GM21717 (cell line): ENCODE measurements around the gene HIRA.

Source experiments
- ATAC-seq: cut with Tn5 transposase; IDR thresholded peaks from one replicate; pipeline ENCODE4 v1.9.1; 2021; ENCODE audit warnings: mild to moderate bottlenecking, moderate library complexity; ENCODE audit not compliant: unreplicated experiment

Gene HIRA

DNA sequence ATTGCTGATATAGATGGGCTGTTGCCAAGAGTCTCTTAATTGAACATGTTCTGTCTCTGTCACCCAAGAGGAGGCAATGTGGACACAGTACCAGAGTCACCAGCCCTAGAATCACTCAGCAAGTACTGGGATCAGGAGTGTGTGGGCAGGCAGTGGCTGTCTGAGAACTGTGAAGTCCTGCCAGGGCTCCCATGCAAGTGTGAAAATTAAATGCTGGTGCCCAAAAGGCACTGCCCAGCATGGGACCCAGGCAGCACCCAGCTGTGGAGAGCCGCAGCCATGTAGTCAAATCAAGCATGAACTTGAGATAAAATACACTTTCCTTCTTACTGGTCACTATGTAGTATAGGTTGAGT lies 19.9 kb downstream of the HIRA start:
- no peak for ATAC-seq

DNA sequence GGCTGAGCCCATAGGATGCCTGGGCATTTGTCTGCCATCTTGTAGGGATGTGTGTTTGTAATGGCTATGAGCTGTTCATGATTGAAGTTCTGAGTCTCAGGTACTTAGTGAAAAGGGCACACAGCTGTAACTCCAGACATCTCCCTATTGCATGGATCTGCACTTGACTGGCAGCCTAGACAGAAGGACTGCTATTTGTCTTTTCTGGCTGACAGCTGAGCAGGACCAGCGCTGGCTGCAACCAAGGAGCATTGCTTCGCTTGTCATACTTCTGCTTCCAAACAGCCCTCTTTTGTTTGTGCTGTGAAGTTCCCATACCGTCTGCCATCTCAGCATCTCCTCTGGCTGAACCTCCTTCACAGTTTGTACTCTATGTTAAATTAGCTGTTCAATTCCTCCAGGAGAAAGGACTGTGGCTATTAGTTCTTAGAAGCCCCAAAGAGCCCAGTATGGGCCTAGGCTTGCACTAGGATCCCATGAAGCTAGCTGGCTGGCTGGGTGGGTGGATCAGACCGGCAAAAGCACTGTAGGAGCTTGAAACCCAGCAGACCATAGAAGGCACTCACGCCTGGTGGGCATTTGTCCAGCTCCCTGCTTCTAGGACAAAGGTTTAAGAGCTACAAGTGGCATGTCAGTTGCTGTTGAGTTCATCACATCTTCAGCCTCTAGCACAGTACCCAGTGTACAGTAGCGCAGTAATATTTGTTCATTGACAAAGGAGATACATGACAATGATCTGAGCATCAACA lies 20.4 kb downstream of the HIRA start:
- no peak for ATAC-seq

DNA sequence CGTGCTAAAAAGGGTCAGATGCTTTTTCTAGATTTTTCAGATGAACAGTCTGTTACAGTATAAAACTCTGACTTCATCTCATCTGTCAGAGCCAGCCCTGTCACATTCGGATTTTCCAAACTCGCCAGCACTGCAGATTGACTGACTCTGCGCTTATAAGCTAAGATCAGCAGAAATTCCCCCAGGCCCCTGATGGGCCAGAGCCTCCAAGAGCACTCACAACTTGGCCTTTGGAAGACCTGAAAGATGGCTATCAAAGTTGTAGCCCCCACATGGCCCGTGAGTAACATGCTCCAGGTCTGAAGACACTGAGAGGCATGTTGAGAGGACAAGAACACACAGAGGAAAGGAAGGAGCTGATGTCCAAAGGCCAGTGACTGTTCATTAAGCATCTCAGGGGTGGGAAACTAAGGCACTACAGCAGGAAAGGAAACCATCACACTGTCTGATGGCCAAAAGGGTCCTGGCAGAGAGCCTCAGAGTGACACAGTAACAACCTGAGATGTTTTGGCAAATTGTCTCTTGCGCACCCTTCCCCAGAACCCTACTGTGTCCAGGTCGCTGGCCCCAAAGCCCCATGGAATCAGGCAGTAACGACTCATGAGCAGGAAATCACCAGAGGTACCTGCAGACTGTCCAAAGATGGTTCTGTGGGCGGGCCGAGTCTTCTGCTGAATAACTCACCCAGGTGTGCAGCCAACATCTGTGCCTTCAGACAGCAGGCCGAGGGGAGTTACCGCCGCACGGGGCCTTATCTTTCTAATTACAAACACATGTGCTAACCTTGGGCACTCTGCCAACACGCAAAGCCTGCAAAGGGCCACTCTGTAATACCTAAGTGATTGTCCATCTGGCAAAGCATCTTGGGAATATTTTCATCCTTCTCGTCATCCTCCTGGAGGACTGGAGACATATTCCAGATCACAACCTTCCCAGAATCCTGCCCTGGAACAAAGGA lies 23.6 kb downstream of the HIRA start:
- ATAC-seq, result no peak

DNA sequence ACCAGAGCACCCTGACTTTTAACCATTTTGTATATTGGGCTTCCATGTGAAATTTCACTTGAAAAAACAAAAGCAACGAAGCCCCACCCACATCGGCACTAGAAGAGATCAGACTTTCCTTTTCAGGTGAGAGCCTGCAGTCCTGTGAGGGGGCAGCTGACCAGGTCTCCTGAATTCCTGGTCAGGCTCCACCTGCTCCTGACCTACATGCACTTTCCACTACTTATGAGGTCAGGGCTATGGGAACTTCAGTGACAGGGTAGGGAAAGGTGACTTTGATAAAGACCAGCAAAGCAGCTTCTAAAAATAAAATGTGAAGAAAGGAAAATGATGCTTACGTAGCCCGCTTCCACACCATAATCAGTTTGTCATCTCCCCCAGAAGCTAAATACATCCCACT lies 24.7 kb downstream of the HIRA start:
- ATAC-seq, result no peak

DNA sequence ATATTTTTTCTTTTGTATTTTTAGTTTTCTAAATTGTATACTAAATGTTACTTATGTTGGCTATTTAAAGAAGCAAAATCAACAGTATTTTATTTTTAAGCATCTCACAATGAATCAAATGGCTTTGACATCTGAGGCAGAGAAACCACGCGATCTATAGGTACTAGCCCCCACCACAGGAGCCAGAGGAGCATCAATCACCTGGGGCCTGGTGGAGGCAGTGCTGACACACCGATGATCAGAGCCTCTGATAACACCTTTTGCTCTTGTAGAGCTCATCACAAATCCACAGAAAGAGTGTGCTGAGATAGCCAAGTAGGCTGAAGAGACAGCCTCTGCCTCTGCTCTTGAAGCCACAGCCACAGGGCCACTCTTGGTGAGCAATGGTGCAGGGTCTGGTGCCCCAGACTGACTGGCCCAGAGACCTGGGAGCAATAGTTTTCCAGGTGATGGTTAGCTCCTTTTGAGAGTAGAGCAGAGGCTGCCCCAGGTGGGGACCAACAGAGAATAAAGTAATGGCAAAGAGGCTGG lies 25.2 kb downstream of the HIRA start:
- no peak for ATAC-seq

DNA sequence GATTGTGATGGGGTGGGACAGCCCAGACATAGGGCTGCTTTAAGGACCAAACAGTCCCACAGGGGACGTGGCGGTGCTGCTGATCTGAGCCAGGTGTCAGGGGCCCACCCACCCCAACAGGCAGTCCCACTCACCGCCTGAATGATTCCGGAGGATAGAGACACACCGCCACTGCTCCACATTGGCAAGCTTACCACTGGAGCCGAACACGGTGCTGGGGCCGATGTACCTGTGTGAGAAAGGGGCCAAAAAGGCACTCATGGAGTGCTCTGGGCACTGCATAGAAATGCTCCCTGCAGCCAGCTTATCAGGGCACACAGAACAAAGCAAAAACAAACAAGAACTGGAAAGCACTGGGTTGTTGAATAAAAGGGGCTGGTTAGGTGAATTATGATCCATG lies 25.9 kb downstream of the HIRA start:
- no peak for ATAC-seq

DNA sequence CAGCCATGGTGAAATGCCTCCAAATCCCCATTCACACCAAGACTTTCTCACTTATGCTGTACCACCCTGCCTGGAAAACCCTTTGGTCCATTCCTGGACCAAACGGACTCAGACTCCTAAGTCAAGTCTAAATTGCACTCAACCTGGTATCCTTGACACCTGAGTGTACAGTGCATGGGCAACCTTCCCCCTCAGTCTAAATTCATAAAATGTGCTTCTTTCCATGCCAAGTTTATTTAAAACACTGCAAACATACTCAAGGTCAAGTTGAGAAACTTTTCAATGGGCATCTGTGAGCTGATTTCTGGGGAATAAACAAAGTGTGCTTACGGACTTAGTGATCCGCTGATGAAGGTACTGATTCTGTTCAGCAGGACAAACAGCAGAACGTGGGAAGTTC lies 26.4 kb downstream of the HIRA start:
- ATAC-seq, result no peak

DNA sequence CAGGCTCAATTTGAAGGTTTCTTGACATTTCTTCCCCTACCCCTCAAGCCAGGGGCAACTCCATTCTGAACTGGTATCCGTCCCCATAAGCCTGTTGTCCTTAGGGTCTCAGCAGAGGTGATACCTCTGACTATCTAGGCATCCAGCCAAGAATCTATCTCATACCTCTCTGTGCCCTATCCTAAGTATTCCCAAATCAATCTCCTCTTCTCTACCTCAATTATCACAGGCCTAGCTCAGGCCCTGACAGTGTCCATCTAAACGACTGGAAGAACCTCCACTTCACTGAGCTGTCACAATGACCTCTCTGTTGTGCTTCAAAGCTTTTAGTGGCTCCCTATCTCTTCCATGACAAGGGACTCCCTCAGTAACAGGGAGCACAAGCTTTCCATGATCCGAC lies 26.9 kb downstream of the HIRA start:
- ATAC-seq, result no peak

DNA sequence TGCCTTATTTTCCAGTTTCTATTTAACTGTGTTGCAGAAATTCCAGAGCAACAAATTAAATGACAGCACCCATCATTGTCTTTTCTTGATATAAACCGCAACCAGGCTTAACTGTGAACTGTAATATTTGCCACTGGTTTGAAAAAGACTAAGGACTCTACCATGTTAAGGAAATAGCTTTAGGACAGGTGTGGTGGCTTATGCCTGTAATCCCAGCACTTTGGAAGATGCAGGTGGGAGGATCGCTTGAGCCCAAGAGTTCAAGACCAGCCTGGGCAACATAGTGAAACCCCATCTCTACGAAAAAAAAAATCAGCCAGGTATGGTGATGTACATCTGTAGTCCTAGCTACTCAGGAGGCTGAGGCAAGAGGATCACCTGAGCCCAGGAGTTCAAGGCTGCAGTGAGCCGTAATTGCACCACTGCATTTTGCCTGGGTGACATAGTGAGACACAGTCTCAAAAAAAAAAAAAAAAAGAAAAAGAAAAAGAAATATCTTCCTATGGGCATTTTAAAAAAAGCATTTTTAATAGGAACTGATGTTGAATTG lies 28.8 kb downstream of the HIRA start:
- no peak for ATAC-seq

DNA sequence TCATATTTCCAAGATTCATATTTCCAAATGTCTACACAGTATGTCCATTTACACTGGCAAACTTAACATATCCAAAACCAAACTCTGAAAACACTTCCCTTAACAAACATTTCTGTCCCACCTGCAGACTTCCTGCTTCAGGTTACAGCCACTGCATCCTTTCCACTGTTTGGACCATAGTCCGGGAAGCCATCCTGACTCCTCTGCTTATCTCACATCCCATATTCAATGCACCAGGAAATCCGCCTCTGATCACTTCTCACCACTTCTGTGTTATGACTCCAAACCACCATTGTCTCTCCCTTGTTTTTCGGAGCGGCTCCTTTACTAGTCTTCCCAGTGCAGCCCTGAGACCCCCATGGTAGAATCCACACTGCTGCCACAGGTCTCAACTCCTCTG lies 30.1 kb downstream of the HIRA start:
- no peak for ATAC-seq

DNA sequence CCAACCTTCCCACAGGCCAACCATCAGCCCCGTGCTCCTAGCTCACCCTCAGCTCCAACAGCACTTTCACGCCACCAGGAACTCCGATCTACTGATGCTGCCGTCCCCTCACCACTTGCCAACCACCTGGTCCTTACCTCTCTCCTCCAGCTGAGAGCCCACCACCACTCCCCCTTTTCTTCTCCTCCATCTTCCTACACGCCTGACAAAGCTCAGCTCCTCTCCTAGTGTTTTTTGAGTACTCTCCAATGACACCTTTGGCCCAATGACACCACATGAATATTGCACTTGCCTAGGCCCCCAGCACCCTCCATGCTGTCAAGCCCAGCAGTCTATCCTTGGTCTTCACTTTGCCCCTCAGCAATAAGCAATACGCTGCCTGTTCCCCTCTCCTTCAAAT lies 30.7 kb downstream of the HIRA start:
- ATAC-seq, result no peak

DNA sequence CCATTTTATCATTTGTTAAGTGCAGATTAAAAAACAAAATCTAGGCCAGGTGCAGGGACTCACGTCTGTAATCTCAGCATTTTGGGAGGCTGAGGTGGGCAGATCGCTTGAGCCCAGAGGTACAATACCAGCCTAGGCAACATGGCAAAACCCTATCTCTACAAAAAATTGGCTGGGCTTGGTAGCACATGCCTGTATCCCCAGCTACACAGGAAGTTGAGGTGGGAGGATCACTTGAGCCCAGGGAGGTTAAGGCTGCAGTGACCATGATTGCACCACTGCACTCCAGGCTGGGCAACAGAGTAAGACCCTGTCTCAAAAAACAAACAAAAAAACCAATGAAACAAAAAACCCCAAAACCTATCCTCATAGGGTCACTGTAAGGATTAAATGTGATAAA lies 32.9 kb downstream of the HIRA start:
- no peak for ATAC-seq

DNA sequence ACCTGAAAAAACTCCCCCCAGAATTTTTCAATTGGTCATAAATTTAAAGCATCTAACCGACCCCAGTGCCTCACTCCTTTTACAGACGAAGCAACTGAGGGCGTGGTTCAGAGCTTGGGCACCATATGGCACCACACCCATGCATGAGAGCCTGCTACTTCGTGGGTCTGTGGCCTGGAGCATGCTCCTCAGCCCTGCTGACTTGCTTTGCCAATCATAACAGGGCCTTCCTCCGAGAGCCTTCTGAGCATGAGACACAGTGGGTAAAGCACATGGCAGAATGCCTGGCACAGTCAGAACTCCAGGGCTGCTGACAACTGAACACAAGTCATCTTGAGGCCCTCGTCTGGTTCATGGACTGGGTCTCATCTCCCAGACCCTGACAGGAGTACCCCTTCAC lies 33.3 kb downstream of the HIRA start:
- no peak for ATAC-seq

DNA sequence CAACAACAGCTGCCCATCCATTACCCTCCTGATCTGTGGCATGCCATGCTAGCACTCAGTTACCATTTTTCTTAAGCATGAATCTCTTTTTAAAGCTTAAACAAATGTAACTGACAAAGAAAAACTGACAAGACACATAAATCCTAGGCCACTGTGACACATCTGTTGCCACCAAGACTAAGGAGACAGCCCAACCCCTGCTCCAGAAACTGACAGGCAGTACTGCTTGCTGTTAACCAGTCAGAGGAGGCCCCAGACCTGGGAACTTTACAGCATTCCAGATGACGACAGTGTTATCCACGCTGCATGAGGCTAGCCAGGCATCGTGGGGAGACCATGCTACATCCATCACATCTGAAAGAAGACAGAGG lies 33.8 kb downstream of the HIRA start:
- no peak for ATAC-seq

DNA sequence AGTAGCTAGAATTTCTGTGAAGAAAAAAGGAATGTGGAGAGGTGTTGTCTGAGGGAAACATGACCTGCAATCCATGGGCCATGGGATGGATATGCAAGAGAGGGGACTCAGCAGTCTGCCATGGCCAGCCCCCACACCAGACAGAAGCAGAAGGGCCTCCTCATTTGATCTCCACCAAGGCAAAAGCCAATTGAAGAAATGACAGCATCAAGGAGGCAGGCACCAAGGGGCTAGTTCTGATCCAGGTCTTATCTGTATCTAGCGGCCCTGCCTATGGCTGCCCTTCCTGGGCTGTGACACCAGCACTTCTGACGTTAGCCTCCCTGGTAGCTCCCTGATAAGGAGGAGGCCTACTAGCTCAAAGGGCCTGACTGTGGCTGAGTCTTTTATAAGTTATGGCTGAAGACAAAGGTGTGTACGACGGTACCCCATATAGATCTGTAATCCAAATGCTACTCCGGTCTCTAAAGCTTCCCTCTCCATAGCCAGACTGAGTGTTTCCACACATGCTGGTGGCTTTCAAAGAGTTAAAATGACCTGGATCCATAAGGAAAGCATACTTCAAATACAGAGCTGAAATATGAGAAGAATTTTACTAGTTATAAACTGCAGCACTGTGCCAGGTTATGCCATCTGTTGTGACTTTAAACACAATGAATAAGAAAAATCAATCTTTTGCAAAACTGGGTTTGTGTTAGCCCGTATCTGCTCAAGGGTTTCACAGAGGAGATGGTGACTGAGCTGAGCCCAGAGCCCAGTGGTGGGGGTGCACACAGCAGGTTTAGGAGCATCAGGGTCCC lies 34.4 kb downstream of the HIRA start:
- no peak for ATAC-seq

DNA sequence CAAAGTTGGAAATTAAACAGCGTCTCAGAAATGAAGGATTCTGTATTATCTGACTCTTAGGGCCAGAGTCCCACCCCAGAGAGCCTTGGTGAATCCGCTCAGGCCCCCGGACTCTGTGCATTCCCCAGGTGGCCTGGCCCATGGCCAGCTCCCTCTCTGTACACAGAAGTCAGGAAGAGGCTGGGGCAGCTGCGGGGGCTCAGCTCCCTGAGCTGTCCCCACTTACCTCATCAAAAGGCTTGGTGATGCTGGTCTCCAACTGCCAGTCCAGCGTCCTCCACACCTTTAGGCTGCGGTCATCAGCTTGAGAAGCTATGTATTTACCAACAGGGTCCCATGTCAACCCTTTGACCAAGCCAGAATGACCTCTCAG lies 35.0 kb downstream of the HIRA start:
- ATAC-seq, result no peak

DNA sequence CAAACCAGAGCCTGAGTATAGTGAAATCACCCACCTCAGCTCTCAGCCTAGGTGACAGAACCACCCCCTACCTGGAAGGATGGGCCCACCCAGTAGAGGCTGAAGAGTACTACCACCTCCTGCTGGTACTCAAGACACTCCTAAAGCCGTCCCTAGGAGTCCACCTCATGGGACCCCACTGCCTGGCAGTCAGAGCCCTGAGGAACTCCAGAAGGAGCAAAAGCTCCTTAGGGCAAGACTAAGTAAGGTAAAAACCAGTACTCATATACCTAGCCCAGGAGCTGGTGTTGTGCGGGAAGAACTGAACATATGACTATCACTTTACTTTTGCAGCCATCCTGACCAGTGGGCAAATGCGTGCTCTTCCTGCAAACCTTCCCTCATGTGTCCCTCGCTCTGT lies 36.3 kb downstream of the HIRA start:
- ATAC-seq, result no peak

DNA sequence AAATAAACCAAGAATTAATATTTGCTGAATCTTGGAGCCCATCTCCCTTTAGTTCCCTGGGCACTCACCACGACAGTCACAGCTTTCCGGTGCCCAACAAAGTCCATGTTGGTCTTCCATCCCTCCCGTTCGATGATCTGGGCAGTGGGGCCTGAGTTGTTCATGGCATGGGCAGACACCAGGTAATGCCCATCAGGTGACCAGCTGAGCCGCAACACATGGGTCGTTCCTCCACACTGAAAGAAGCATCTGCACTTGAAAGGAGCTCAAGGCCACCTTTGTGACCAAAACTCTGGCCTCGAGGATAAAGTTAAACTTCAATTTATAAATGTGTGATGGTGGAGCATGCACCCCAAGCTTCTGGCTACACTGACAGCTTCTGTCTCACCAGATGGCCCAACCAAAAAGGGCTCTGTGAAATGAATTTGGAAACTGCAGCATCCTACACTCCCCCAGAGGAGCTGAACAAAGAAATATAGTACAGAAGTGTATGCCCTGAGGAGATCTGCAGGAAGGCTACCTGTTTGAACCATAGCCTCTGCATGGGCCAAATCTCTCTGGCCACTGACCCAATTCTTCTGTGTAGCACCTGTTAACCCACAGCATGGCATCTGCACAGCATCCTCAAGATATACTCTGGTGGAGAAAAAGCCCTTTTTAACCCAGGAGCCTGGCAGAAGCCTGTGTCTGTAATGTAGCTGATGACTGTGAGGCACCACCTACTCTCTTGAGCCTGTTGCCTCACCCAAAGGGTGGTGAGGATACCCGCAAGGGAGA lies 37.1 kb downstream of the HIRA start:
- ATAC-seq, result no peak

DNA sequence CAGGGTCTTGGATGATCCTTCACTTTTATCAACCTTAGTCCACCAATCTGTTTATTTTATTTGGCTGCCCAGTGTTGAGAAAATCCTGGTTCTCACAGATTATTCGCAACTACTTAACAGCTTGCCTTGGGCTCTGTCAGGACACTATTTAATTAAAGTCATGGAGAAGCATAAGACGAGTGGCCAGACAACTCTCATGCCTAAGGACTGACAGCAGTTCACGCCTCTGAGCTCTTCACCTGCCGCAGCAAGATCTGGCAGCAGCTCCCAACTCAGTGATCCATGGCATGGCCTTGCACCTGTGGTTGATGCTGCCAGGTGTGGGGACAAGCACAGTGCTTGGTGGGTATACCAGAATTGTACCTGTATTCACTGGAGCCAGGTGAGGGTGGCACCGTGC lies 37.8 kb downstream of the HIRA start:
- ATAC-seq, result no peak

DNA sequence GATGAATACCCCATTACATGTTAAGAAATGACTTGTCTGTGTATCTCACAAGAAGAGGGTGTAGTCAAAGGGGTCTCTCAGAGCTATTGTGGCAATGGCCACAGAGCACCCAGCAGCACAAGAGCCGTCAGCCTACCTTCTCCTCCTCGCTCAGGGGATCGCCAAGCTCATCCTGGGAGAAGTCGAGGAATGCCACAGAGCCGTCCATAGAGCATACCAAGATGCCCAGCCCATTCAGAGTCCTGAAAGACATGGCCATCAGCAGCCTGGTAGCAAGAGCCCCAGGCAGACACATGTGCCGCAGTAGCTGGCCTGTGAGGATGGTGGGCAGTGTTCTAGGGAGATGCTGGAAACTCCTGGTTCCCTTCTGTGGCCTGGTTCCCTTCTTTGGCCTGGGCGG lies 44.0 kb downstream of the HIRA start:
- ATAC-seq, result no peak
